ENCODE measurements around the gene LAMC1. TPM values are rescaled to one million over a fixed set of nuclear protein-coding genes. Genes with fewer than 3 reads are reported as not detected.

Gene LAMC1
- total and polyA plus RNA-seq, 12 donors, result 12.3 to 110 (median 75.9) TPM

- Histone ChIP-seq H3K27ac (no peak overlapping the region), H3K4me3 (no peak overlapping the region), H3K36me3 (replicated peaks in 1 of 2) (peaks cover 0 to 14% of the 10 kb centered on the region in 2 donors), H3K9me3 (replicated peaks in 1 of 3) (no peaks in the 10 kb centered on the region), H3K27me3 (no peaks in the 10 kb centered on the region), H3K4me1 (replicated peaks in 1 of 2) (peaks cover 6 to 19% of the 10 kb centered on the region in 2 donors)
- TF ChIP-seq, protein P1, sequence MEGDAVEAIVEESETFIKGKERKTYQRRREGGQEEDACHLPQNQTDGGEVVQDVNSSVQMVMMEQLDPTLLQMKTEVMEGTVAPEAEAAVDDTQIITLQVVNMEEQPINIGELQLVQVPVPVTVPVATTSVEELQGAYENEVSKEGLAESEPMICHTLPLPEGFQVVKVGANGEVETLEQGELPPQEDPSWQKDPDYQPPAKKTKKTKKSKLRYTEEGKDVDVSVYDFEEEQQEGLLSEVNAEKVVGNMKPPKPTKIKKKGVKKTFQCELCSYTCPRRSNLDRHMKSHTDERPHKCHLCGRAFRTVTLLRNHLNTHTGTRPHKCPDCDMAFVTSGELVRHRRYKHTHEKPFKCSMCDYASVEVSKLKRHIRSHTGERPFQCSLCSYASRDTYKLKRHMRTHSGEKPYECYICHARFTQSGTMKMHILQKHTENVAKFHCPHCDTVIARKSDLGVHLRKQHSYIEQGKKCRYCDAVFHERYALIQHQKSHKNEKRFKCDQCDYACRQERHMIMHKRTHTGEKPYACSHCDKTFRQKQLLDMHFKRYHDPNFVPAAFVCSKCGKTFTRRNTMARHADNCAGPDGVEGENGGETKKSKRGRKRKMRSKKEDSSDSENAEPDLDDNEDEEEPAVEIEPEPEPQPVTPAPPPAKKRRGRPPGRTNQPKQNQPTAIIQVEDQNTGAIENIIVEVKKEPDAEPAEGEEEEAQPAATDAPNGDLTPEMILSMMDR (IDR thresholded peaks at IDR 0.05), result no peak
- DNase-seq, result no peak
- intact Hi-C loops (cut with DNase I), result no loop called here
- 90 to 93% (median 91%) methylated on average over 4 of the region's 4 CpGs for WGBS, 4 donors
Measured at GRCh38 chr1:183101081-183101480, 77.9 kb downstream of the LAMC1 start.

DNA sequence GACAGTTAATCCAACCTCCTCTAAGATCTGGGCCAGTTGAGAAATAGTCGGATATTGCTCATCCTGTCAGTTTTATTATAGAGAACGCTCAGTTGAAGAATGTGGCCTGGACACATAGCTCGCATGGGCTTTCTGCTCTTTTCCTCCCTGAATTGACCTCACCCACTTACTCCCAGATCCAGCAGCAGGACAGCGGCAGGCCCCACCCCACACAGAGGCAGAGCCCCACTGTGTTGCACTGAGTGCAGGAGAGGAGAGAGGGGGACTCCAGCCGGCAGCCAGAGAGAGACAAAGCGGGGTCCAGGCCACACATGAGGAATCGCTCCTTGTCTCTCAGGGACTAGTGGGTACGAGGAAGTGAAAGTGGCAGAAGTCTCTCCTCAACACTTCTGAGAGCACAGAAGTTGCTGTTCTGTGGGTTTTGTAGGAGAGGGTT, 78.6 kb downstream of the LAMC1 start:
- DNase-seq, result no peak
- intact Hi-C loops (cut with DNase I), result no loop called here
- Histone ChIP-seq H3K36me3 (replicated peaks in 1 of 2) (peaks cover 0 to 14% of the 10 kb centered on the region in 2 donors), H3K4me1 (replicated peaks in 1 of 2) (peaks cover 6 to 12% of the 10 kb centered on the region in 2 donors), H3K9me3 (replicated peaks in 1 of 3) (no peaks in the 10 kb centered on the region), H3K27ac (no peak overlapping the region), H3K27me3 (no peaks in the 10 kb centered on the region), H3K4me3 (no peak overlapping the region)
- WGBS, 4 donors, result 71 to 85% (median 76%) methylated on average over 6 to 8 of the region's 8 CpGs
- TF ChIP-seq, protein P1 (IDR thresholded peaks at IDR 0.05), result no peak
- no peak for TF ChIP-seq POLR2A (IDR thresholded peaks at IDR 0.05)

- Histone ChIP-seq H3K27ac (no peak overlapping the region), H3K4me3 (no peak overlapping the region), H3K9me3 (replicated peaks in 1 of 3) (no peaks in the 10 kb centered on the region), H3K27me3 (no peaks in the 10 kb centered on the region), H3K36me3 (replicated peaks in 1 of 2) (peaks cover 0 to 14% of the 10 kb centered on the region in 2 donors), H3K4me1 (replicated peaks in 1 of 2) (no peaks in the 10 kb centered on the region)
- WGBS, 4 donors, result 87 to 96% (median 93%) methylated on average over 10 to 11 of the region's 11 CpGs
- no peak for DNase-seq
- TF ChIP-seq POLR2A (IDR thresholded peaks at IDR 0.05), result no peak
- TF ChIP-seq, protein P1 (IDR thresholded peaks at IDR 0.05), result no peak
- intact Hi-C loops (cut with DNase I), result no loop called here
Measured at GRCh38 chr1:183103147-183103546, 79.9 kb downstream of the LAMC1 start.

DNA sequence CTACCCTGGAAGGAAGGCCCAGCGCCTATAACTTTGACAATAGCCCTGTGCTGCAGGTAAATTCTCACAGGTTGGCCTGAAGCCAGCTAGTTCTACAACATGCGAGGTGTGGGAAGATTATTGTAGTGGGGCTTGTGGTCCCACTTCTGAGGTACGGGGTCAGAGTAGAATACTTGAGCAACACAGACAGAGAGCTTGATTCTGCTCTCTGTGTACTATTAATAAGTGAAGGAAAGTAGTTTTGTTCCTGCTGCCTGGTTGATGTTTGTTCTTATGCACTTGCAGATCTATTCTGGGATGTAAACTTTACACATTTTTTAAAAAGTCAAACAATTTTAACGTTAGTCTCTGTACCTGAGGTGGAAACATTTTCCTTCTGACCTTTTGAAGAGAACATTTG, 80.4 kb downstream of the LAMC1 start:
- H3K27ac ChIP-seq, result no peak overlapping the region
- H3K27me3 ChIP-seq, result no peaks in the 10 kb centered on the region
- H3K4me1 ChIP-seq (replicated peaks in 1 of 2), result no peaks in the 10 kb centered on the region
- H3K4me3 ChIP-seq, result no peak overlapping the region
- peaks cover 0 to 14% of the 10 kb centered on the region in 2 donors for H3K36me3 ChIP-seq (replicated peaks in 1 of 2)
- H3K9me3 ChIP-seq (replicated peaks in 1 of 3), result no peaks in the 10 kb centered on the region
- intact Hi-C loops (cut with DNase I), result no loop called here
- no peak for DNase-seq
- 82 to 91% (median 89%) methylated on average over 3 to 4 of the region's 4 CpGs for WGBS, 4 donors
- TF ChIP-seq, protein P1 (IDR thresholded peaks at IDR 0.05), result no peak
- TF ChIP-seq POLR2A (IDR thresholded peaks at IDR 0.05), result no peak
